ENCODE results near the gene PARVB.

Gene PARVB

GRCh38 chr22:44157916-44158618 lies 134.0 kb downstream of the PARVB start:
- Histone ChIP-seq H3K9me3 (ENCODE audit: control insufficient read depth, low read length) (no peaks in the 10 kb centered on the region), H3K4me1 (ENCODE audit: control insufficient read depth, insufficient read depth, low read length) (peaks cover 13% of the 10 kb centered on the region), H3K27ac (ENCODE audit: insufficient read depth, low read depth, low read length, poor library complexity, severe bottlenecking) (no peak overlapping the region), H3K4me3 (ENCODE audit: insufficient read depth, low read depth, low read length) (no peak overlapping the region), H3K27me3 (ENCODE audit: control insufficient read depth, insufficient read depth, low read length, poor library complexity, severe bottlenecking) (no peaks in the 10 kb centered on the region), H3K36me3 (ENCODE audit: control insufficient read depth, insufficient read depth, low read length) (no peaks in the 10 kb centered on the region)
- WGBS, 2 experiments: 69 to 73% methylated on average over 13 of the region's 13 CpGs

- H3K4me1 ChIP-seq (ENCODE audit: control insufficient read depth, insufficient read depth, low read length): peaks cover 13% of the 10 kb centered on the region
- no peaks in the 10 kb centered on the region for H3K9me3 ChIP-seq (ENCODE audit: control insufficient read depth, low read length)
- H3K27me3 ChIP-seq (ENCODE audit: control insufficient read depth, insufficient read depth, low read length, poor library complexity, severe bottlenecking): no peaks in the 10 kb centered on the region
- no peak overlapping the region for H3K4me3 ChIP-seq (ENCODE audit: insufficient read depth, low read depth, low read length)
- no peaks in the 10 kb centered on the region for H3K36me3 ChIP-seq (ENCODE audit: control insufficient read depth, insufficient read depth, low read length)
- 93% methylated on average over 8 of the region's 8 CpGs for WGBS, 2 experiments
- H3K27ac ChIP-seq (ENCODE audit: insufficient read depth, low read depth, low read length, poor library complexity, severe bottlenecking): no peak overlapping the region
These were observed 134.7 kb downstream of the PARVB start for GRCh38 chr22:44158816-44159215.

GRCh38 chr22:44159221-44159620 lies 135.1 kb downstream of the PARVB start:
- H3K36me3 ChIP-seq (ENCODE audit: control insufficient read depth, insufficient read depth, low read length): no peaks in the 10 kb centered on the region
- WGBS, 2 experiments: 67 to 76% methylated on average over 7 of the region's 7 CpGs

GRCh38 chr22:44159811-44160210 lies 135.7 kb downstream of the PARVB start:
- 92 to 93% methylated on average over 7 of the region's 7 CpGs for WGBS, 2 experiments
- H3K27me3 ChIP-seq (ENCODE audit: control insufficient read depth, insufficient read depth, low read length, poor library complexity, severe bottlenecking): no peaks in the 10 kb centered on the region
- H3K9me3 ChIP-seq (ENCODE audit: control insufficient read depth, low read length): no peaks in the 10 kb centered on the region
- no peak overlapping the region for H3K27ac ChIP-seq (ENCODE audit: insufficient read depth, low read depth, low read length, poor library complexity, severe bottlenecking)
- H3K36me3 ChIP-seq (ENCODE audit: control insufficient read depth, insufficient read depth, low read length): no peaks in the 10 kb centered on the region
- no peak overlapping the region for H3K4me3 ChIP-seq (ENCODE audit: insufficient read depth, low read depth, low read length)
- peaks cover 13% of the 10 kb centered on the region for H3K4me1 ChIP-seq (ENCODE audit: control insufficient read depth, insufficient read depth, low read length)

More at GRCh38 chr22:44159221-44159620, 135.1 kb downstream of the PARVB start:
- Histone ChIP-seq H3K4me3 (ENCODE audit: insufficient read depth, low read depth, low read length) (no peak overlapping the region), H3K4me1 (ENCODE audit: control insufficient read depth, insufficient read depth, low read length) (peaks cover 13% of the 10 kb centered on the region), H3K9me3 (ENCODE audit: control insufficient read depth, low read length) (no peaks in the 10 kb centered on the region), H3K27ac (ENCODE audit: insufficient read depth, low read depth, low read length, poor library complexity, severe bottlenecking) (no peak overlapping the region), H3K27me3 (ENCODE audit: control insufficient read depth, insufficient read depth, low read length, poor library complexity, severe bottlenecking) (no peaks in the 10 kb centered on the region)

- 93 to 95% methylated on average over 5 of the region's 5 CpGs for WGBS, 2 experiments
- H3K27ac ChIP-seq (ENCODE audit: insufficient read depth, low read depth, low read length, poor library complexity, severe bottlenecking): no peak overlapping the region
- H3K36me3 ChIP-seq (ENCODE audit: control insufficient read depth, insufficient read depth, low read length): no peaks in the 10 kb centered on the region
These were observed 136.3 kb downstream of the PARVB start for GRCh38 chr22:44160421-44160820.

GRCh38 chr22:44161673-44162072 lies 137.6 kb downstream of the PARVB start:
- 89 to 93% methylated on average over 11 of the region's 11 CpGs for WGBS, 2 experiments
- H3K27me3 ChIP-seq (ENCODE audit: control insufficient read depth, insufficient read depth, low read length, poor library complexity, severe bottlenecking): no peaks in the 10 kb centered on the region

More at GRCh38 chr22:44160421-44160820, 136.3 kb downstream of the PARVB start:
- no peak overlapping the region for H3K4me3 ChIP-seq (ENCODE audit: insufficient read depth, low read depth, low read length)
- no peaks in the 10 kb centered on the region for H3K9me3 ChIP-seq (ENCODE audit: control insufficient read depth, low read length)
- H3K27me3 ChIP-seq (ENCODE audit: control insufficient read depth, insufficient read depth, low read length, poor library complexity, severe bottlenecking): no peaks in the 10 kb centered on the region
- H3K4me1 ChIP-seq (ENCODE audit: control insufficient read depth, insufficient read depth, low read length): peaks cover 13% of the 10 kb centered on the region

GRCh38 chr22:44162960-44163359 lies 138.9 kb downstream of the PARVB start:
- Histone ChIP-seq H3K9me3 (ENCODE audit: control insufficient read depth, low read length) (no peaks in the 10 kb centered on the region), H3K4me3 (ENCODE audit: insufficient read depth, low read depth, low read length) (no peak overlapping the region), H3K27ac (ENCODE audit: insufficient read depth, low read depth, low read length, poor library complexity, severe bottlenecking) (no peak overlapping the region), H3K36me3 (ENCODE audit: control insufficient read depth, insufficient read depth, low read length) (no peaks in the 10 kb centered on the region), H3K4me1 (ENCODE audit: control insufficient read depth, insufficient read depth, low read length) (peaks cover 15% of the 10 kb centered on the region), H3K27me3 (ENCODE audit: control insufficient read depth, insufficient read depth, low read length, poor library complexity, severe bottlenecking) (no peaks in the 10 kb centered on the region)
- 94 to 95% methylated on average over 13 of the region's 13 CpGs for WGBS, 2 experiments

More at GRCh38 chr22:44161673-44162072, 137.6 kb downstream of the PARVB start:
- H3K4me3 ChIP-seq (ENCODE audit: insufficient read depth, low read depth, low read length): no peak overlapping the region
- H3K36me3 ChIP-seq (ENCODE audit: control insufficient read depth, insufficient read depth, low read length): no peaks in the 10 kb centered on the region
- no peak overlapping the region for H3K27ac ChIP-seq (ENCODE audit: insufficient read depth, low read depth, low read length, poor library complexity, severe bottlenecking)
- peaks cover 13% of the 10 kb centered on the region for H3K4me1 ChIP-seq (ENCODE audit: control insufficient read depth, insufficient read depth, low read length)
- H3K9me3 ChIP-seq (ENCODE audit: control insufficient read depth, low read length): no peaks in the 10 kb centered on the region

GRCh38 chr22:44163536-44163935 lies 139.4 kb downstream of the PARVB start:
- no peaks in the 10 kb centered on the region for H3K9me3 ChIP-seq (ENCODE audit: control insufficient read depth, low read length)
- H3K36me3 ChIP-seq (ENCODE audit: control insufficient read depth, insufficient read depth, low read length): no peaks in the 10 kb centered on the region
- H3K27me3 ChIP-seq (ENCODE audit: control insufficient read depth, insufficient read depth, low read length, poor library complexity, severe bottlenecking): no peaks in the 10 kb centered on the region
- 93 to 97% methylated on average over 18 of the region's 18 CpGs for whole genome bisulfite sequencing, 2 experiments
- peaks cover 10% of the 10 kb centered on the region for H3K4me1 ChIP-seq (ENCODE audit: control insufficient read depth, insufficient read depth, low read length)
- H3K4me3 ChIP-seq (ENCODE audit: insufficient read depth, low read depth, low read length): no peak overlapping the region
- H3K27ac ChIP-seq (ENCODE audit: insufficient read depth, low read depth, low read length, poor library complexity, severe bottlenecking): no peak overlapping the region

- Histone ChIP-seq H3K27me3 (ENCODE audit: control insufficient read depth, insufficient read depth, low read length, poor library complexity, severe bottlenecking) (no peaks in the 10 kb centered on the region), H3K9me3 (ENCODE audit: control insufficient read depth, low read length) (no peaks in the 10 kb centered on the region), H3K4me1 (ENCODE audit: control insufficient read depth, insufficient read depth, low read length) (peaks cover 7% of the 10 kb centered on the region), H3K36me3 (ENCODE audit: control insufficient read depth, insufficient read depth, low read length) (no peaks in the 10 kb centered on the region), H3K4me3 (ENCODE audit: insufficient read depth, low read depth, low read length) (no peak overlapping the region), H3K27ac (ENCODE audit: insufficient read depth, low read depth, low read length, poor library complexity, severe bottlenecking) (no peak overlapping the region)
- WGBS, 2 experiments: 93 to 94% methylated on average over 11 of the region's 11 CpGs
These were observed 139.9 kb downstream of the PARVB start for GRCh38 chr22:44164031-44164430.

GRCh38 chr22:44165286-44165874 lies 141.3 kb downstream of the PARVB start:
- Histone ChIP-seq H3K36me3 (ENCODE audit: control insufficient read depth, insufficient read depth, low read length) (no peaks in the 10 kb centered on the region), H3K9me3 (ENCODE audit: control insufficient read depth, low read length) (no peaks in the 10 kb centered on the region), H3K4me3 (ENCODE audit: insufficient read depth, low read depth, low read length) (no peak overlapping the region), H3K4me1 (ENCODE audit: control insufficient read depth, insufficient read depth, low read length) (peaks cover 2% of the 10 kb centered on the region), H3K27ac (ENCODE audit: insufficient read depth, low read depth, low read length, poor library complexity, severe bottlenecking) (no peak overlapping the region), H3K27me3 (ENCODE audit: control insufficient read depth, insufficient read depth, low read length, poor library complexity, severe bottlenecking) (no peaks in the 10 kb centered on the region)
- WGBS, 2 experiments: 87 to 90% methylated on average over 15 of the region's 15 CpGs
